Heart right ventricle (tissue), 16 donors: ENCODE measurements around the gene ATCAY. TPM values are rescaled to one million over a fixed set of nuclear protein-coding genes. Genes with fewer than 3 reads are reported as not detected.
A peak's percentile ranks its signal among the peaks of the same experiment; 100 is the strongest.
"Not testable (repeated sequence)": the region's sequence is repeated elsewhere in the genome, so short reads cannot be mapped to it uniquely, and the experiment has no call there.

Experiments
- ATAC-seq, 8 donors: fragments of 200-7000 bp; cut with Tn5 transposase; one replicate each; pipeline ENCODE4 v1.9.1; 2020; ENCODE audit warnings: mild to moderate bottlenecking in 8 of 8, moderate library complexity in 8 of 8, moderate number of reproducible peaks in 1 of 8
- DNase-seq, 2 donors: peaks; one replicate each; pipeline ENCODE4 v3.0.0-alpha.2; 2020
- H3K27ac ChIP-seq, 10 donors: fragments of 200-600 bp; sonication (generic) in 2 of 10; one replicate each; pipeline versions ENCODE4 v1.5.0 to v1.8.0; 2020 to 2022; ENCODE audit warnings: mild to moderate bottlenecking in 3 of 10
- H3K27me3 ChIP-seq, 7 donors: fragments of 200-600 bp; one replicate each; pipeline ENCODE4 v1.8.0; 2021 to 2022; ENCODE audit warnings: mild to moderate bottlenecking in 2 of 7
- H3K36me3 ChIP-seq, 9 donors: fragments of 200-600 bp; sonication (generic) in 1 of 9; one replicate each; pipeline versions ENCODE4 v1.5.0 to v1.8.0; 2020 to 2022; ENCODE audit warnings: mild to moderate bottlenecking in 2 of 9
- H3K4me1 ChIP-seq, 9 donors: fragments of 200-600 bp; sonication (generic) in 1 of 9; one replicate each; pipeline versions ENCODE4 v1.5.0 to v1.8.0; 2020 to 2022; ENCODE audit warnings: mild to moderate bottlenecking in 4 of 9
- H3K4me3 ChIP-seq, 10 donors: fragments of 200-600 bp; sonication (generic) in 2 of 10; one replicate each; pipeline versions ENCODE4 v1.5.0 to v1.8.0; 2020 to 2022; ENCODE audit warnings: mild to moderate bottlenecking in 7 of 10, moderate library complexity in 2 of 10
- H3K9me3 ChIP-seq, 11 donors: fragments of 200-600 bp in 10 of 11; sonication (generic) in 2 of 11; one replicate each; pipeline versions ENCODE4 v1.5.0 to v1.8.0; 2013 to 2022; ENCODE audit warnings: mild to moderate bottlenecking in 2 of 11, control low read depth in 1 of 11, moderate library complexity in 1 of 11
- WGBS, 2 donors: extraction: QIAGEN DNeasy Blood & Tissue Kit; methylation state at CpG; one replicate each; pipeline ENCODE4 v1.1.7; 2013; ENCODE audit warnings: inconsistent platforms in 1 of 2; 5-methylcytosine and 5-hydroxymethylcytosine counted together
- intact Hi-C, 10 donors: fragments of 100-400 bp; cut with DNase I; formaldehyde crosslinking; loops; one replicate each; pipeline versions ENCODE4 v1.11.1 to v1.14.2; 2022
- polyA plus RNA-seq, 2 donors: library from polyadenylated mRNA; stranded (reverse); fragments of 200-250 nt; gene quantifications; one replicate each; pipeline ENCODE4 v1.2.3, GENCODE V29; 2013
- total RNA-seq, 10 donors: library from RNA; stranded (reverse); fragmentation: NEBNext Ultra II Directional in 3 of 10; extraction: Animal tissue kit (Norgen Biotek cat#: 25700) in 3 of 10; gene quantifications; one replicate each; pipeline versions ENCODE4 v1.2.1 to v1.2.4, GENCODE V29; 2021 to 2023
- TF ChIP-seq, protein P1 (sequence below), 9 donors: fragments of 200-600 bp; sonication (generic) in 2 of 9; IDR thresholded peaks; one replicate each; pipeline versions ENCODE4 v1.5.0 to v1.8.0; 2021 to 2022; ENCODE audit warnings: antibody characterized with exemption in 9 of 9, mild to moderate bottlenecking in 5 of 9, moderate library complexity in 1 of 9
- donor health status: Arrhythmogenic right ventricular cardiomyopathy.
- donor health status: ischemic (EF 13 %, LVEDD 7.1; RV severe dilation, severe dysfunction).
- donor health status: healthy with polysubstance abuse.
- donor health status: DM: no; HTN: yes; CAD: no.
- donor health status: DM: no; HTN: no; CAD: no.
- donor health status: ischemic (EF 25% LVEDD 6.9; RV normal size, moderate dysfunction).
- donor health status: ischemic (EF 25% LVEDD 5.7; RV mildly dilated, moderate dysfunction).
- donor health status: healthy.
- donor health status: DM: yes; HTN: yes; CAD: no.
- donor health status: Ischemic cardiomyopathy.
- donor health status: ischemic (EF 35%, LVEDD 5.7; RV mildly dilated, moderate dysfunction).
- donor health status: nonischemic (EF 11% LVEDD 7.7; RV severe dilation, severe dysfunction).
- donor health status: DM: yes; HTN: yes; CAD: no.
- donor health status: PGD.
- donor health status: ischemic (EF 29% LVEDD 5.4; RV normal size, mild dysfunction).
- donor health status: nonischemic (EF 23%, LVEDD 6.1; RV moderate dilation, normal function).

ATCAY gene
- total and polyA plus RNA-seq, 12 donors: not detected

DNA sequence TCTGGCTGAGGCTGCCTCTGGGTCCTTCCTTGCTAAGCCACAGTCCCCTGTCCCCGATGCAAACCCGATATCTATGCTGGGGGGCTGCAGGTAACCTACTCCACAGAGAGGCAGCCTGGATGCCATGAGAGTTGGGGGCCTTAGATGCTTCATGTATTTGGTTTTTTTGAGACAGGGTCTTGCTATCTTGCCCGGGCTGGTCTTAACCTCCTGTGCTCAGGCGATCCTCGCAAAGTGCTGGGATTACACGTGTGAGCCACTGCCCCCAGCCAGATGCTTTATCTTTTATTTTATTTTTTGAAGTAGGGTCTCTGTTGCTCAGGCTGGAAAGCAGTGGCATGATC lies 1.5 kb downstream of the ATCAY start:
- intact Hi-C loops: no loop called here
- peaks cover 0 to 6% (median 0%) of the 10 kb centered on the region in 9 donors for H3K4me1 ChIP-seq

GRCh38 chr19:3890591-3890990 lies 10.1 kb downstream of the ATCAY start:
- H3K9me3 ChIP-seq: no peaks in the 10 kb centered on the region
- ATAC-seq: no peak
- 81 to 87% methylated on average over 17 of the region's 17 CpGs for WGBS, 2 donors
- peaks cover 0 to 3% (median 0%) of the 10 kb centered on the region in 7 donors for H3K27me3 ChIP-seq
- intact Hi-C loops: no loop called here
- H3K4me1 ChIP-seq: no peaks in the 10 kb centered on the region
- H3K4me3 ChIP-seq: no peak overlapping the region
- DNase-seq: no peak
- no peak overlapping the region for H3K27ac ChIP-seq
- TF ChIP-seq, protein P1, sequence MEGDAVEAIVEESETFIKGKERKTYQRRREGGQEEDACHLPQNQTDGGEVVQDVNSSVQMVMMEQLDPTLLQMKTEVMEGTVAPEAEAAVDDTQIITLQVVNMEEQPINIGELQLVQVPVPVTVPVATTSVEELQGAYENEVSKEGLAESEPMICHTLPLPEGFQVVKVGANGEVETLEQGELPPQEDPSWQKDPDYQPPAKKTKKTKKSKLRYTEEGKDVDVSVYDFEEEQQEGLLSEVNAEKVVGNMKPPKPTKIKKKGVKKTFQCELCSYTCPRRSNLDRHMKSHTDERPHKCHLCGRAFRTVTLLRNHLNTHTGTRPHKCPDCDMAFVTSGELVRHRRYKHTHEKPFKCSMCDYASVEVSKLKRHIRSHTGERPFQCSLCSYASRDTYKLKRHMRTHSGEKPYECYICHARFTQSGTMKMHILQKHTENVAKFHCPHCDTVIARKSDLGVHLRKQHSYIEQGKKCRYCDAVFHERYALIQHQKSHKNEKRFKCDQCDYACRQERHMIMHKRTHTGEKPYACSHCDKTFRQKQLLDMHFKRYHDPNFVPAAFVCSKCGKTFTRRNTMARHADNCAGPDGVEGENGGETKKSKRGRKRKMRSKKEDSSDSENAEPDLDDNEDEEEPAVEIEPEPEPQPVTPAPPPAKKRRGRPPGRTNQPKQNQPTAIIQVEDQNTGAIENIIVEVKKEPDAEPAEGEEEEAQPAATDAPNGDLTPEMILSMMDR (IDR thresholded peaks at IDR 0.05): no peak
- H3K36me3 ChIP-seq: no peaks in the 10 kb centered on the region

More for the DNA sequence above, 1.5 kb downstream of the ATCAY start:
- TF ChIP-seq, protein P1 (IDR thresholded peaks at IDR 0.05): no peak
- ATAC-seq (no peak), DNase-seq (no peak)
- no peak overlapping the region for H3K27ac ChIP-seq
- peak overlapping the region in 1 of 10 donors; percentile 18 for H3K4me3 ChIP-seq
- no peaks in the 10 kb centered on the region for H3K9me3 ChIP-seq
- WGBS, 2 donors: 16% methylated on average over 6 of the region's 6 CpGs
- peaks cover 8 to 76% (median 65%) of the 10 kb centered on the region in 7 donors for H3K27me3 ChIP-seq
- no peaks in the 10 kb centered on the region for H3K36me3 ChIP-seq

DNA sequence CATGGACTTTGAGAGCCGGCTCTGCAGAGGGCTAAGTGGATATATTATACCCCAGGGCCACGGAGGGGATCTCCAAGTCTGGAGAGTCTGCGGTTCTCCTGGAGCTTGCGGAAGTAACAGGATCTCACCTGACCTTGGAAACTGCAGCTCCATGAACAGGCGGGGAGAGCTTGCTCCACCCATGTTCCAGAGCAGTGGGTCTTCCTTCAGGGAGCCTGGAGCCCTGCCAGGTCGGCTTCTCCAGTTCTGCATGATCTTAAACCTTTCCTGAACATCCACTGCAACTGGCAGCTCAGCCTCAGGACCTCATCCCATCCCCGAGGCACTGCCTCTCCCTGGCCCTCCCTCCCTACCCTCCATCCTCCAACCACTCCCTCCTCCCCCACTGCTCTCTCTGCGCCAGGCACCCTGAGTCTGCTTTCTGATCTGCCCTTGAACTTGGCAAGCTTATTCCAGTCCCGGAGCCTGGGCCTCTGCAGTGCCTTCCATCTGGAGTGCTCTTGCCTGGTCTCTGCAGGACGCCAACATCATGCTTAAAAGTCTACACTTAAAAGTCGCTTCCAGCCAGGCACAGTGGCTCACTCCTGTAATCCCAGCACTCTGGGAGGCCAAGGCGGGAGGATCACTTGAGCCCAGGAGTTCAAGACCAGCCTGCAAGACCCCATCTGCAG lies 13.2 kb downstream of the ATCAY start:
- peaks cover 0 to 7% (median 4%) of the 10 kb centered on the region in 11 donors for H3K9me3 ChIP-seq
- no peak overlapping the region for H3K27ac ChIP-seq
- no peaks in the 10 kb centered on the region for H3K36me3 ChIP-seq
- DNase-seq (no peak), ATAC-seq (peak in 6 of 8 donors; percentile 25 to 82 (median 48))
- no peaks in the 10 kb centered on the region for H3K4me1 ChIP-seq
- TF ChIP-seq, protein P1 (IDR thresholded peaks at IDR 0.05): no peak
- H3K27me3 ChIP-seq: no peaks in the 10 kb centered on the region
- no peak overlapping the region for H3K4me3 ChIP-seq
- intact Hi-C loops: no loop called here
- WGBS, 2 donors: 61 to 65% methylated on average over 12 of the region's 12 CpGs

- H3K4me3 ChIP-seq, intact Hi-C loops, H3K36me3 ChIP-seq, H3K27ac ChIP-seq, H3K4me1 ChIP-seq, H3K9me3 ChIP-seq, DNase-seq, ATAC-seq, H3K27me3 ChIP-seq: not testable (repeated sequence)
- WGBS, 2 donors: 78 to 89% methylated on average over 5 of the region's 5 CpGs
Measured at GRCh38 chr19:3894959-3895358, 14.5 kb downstream of the ATCAY start.

- Histone ChIP-seq H3K27me3 (no peaks in the 10 kb centered on the region), H3K4me1 (no peaks in the 10 kb centered on the region), H3K9me3 (peaks cover 0 to 10% (median 6%) of the 10 kb centered on the region in 11 donors), H3K27ac (no peak overlapping the region), H3K4me3 (no peak overlapping the region), H3K36me3 (no peaks in the 10 kb centered on the region)
- intact Hi-C loops: no loop called here
- no peak for DNase-seq
- 83 to 86% methylated on average over 5 of the region's 5 CpGs for WGBS, 2 donors
- TF ChIP-seq, protein P1 (IDR thresholded peaks at IDR 0.05): no peak
- no peak for ATAC-seq
Measured at GRCh38 chr19:3895788-3896187, 15.3 kb downstream of the ATCAY start.
